Fibroblast of mammary gland (primary cell): ENCODE results near the gene ENO2.
A peak's percentile ranks its signal among the peaks of the same experiment; 100 is the strongest.

Experiments used
- DNase-seq: peaks from one replicate; pipeline ENCODE4 v3.0.0-alpha.2; 2010; ENCODE audit warnings: low read depth
- H3K4me3 ChIP-seq: 2 replicates; pipeline ENCODE4 v1.5.1; 2011; ENCODE audit warnings: low read depth, mild to moderate bottlenecking, low read length, moderate library complexity; ENCODE audit not compliant: control insufficient read depth
- CTCF ChIP-seq: conservative IDR thresholded peaks from 2 replicates; pipeline ENCODE4 v1.5.1; 2011; ENCODE audit warnings: low read depth, low read length, inconsistent platforms; ENCODE audit not compliant: control insufficient read depth, insufficient read depth

ENO2 gene

GRCh38 chr12:6945613-6946012 is 31.2 kb downstream of the ENO2 start:
- DNase-seq, result no peak
- no peak overlapping the region for H3K4me3 ChIP-seq
- TF ChIP-seq CTCF, result no peak

GRCh38 chr12:6946033-6946919 is 31.9 kb downstream of the ENO2 start:
- DNase-seq, result no peak
- no peak overlapping the region for H3K4me3 ChIP-seq
- TF ChIP-seq CTCF, result no peak

GRCh38 chr12:6946920-6947374 is 32.6 kb downstream of the ENO2 start:
- no peak for TF ChIP-seq CTCF
- H3K4me3 ChIP-seq, result no peak overlapping the region
- DNase-seq, result no peak

GRCh38 chr12:6947615-6948014 is 33.2 kb downstream of the ENO2 start:
- DNase-seq, result no peak
- TF ChIP-seq CTCF, result no peak
- no peak overlapping the region for H3K4me3 ChIP-seq

GRCh38 chr12:6948873-6949594 is 34.7 kb downstream of the ENO2 start:
- no peak for TF ChIP-seq CTCF
- H3K4me3 ChIP-seq, result no peak overlapping the region
- DNase-seq, result no peak

GRCh38 chr12:6950401-6950801 is 36.0 kb downstream of the ENO2 start:
- peak; percentile 12 for TF ChIP-seq CTCF
- DNase-seq, result no peak
- H3K4me3 ChIP-seq, result no peak overlapping the region
